ENCODE data around the gene UVRAG. TPM values are rescaled to one million over a fixed set of nuclear protein-coding genes. Genes with fewer than 3 reads are reported as not detected.

Gene UVRAG
- total RNA-seq, 1 donor from 2014 or later = 34.0 TPM

DNA sequence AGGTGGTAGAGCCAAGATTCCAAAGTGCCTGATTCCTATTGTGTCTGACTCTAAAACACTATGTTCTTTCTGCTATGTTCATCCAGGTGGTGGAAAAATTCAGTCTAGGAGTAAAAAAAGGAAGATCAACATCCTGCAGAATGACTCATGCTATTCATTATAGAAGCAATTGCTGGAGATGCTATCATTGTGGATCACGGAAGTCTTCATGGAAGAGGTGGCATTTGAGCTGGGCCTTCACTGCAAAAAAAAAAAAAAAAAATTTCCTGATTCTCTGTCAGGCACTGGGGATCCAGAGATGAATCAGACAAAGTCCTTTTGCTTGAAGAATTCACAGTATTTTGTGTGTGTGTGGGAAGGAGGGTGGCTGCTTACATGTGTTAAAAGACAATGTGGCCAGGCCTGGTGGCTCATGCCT is 1.4 kb upstream of the UVRAG start:
- no peak overlapping the region for H2AFZ ChIP-seq (replicated peaks)
- H3K4me2 ChIP-seq = peak overlapping the region; percentile 94
- H3K4me1 ChIP-seq = peaks cover 17% of the 10 kb centered on the region
- peaks cover 17% of the 10 kb centered on the region for H3K4me1 Mint-ChIP-seq
- H3K9ac ChIP-seq = peak overlapping the region; percentile 0
- H3K36me3 ChIP-seq = no peaks in the 10 kb centered on the region
- peaks cover 7% of the 10 kb centered on the region for H3F3A ChIP-seq (ENCODE audit: low read depth)
- no peaks in the 10 kb centered on the region for H3K9me3 Mint-ChIP-seq
- H3K9me3 ChIP-seq (ENCODE audit: low read depth) = no peaks in the 10 kb centered on the region
- H3K27ac Mint-ChIP-seq = no peak overlapping the region
- H3K27me3 ChIP-seq = no peaks in the 10 kb centered on the region
- H3K4me3 ChIP-seq = peak overlapping the region; percentile 77
- no peak overlapping the region for H3K27ac ChIP-seq
- peaks cover 6% of the 10 kb centered on the region for H4K20me1 ChIP-seq (ENCODE audit: low read depth)
- H3K4me3 Mint-ChIP-seq = peak overlapping the region; percentile 97
- H3K79me2 ChIP-seq (ENCODE audit: low read depth) = peaks cover 30% of the 10 kb centered on the region
- peaks cover 2% of the 10 kb centered on the region for H3K36me3 Mint-ChIP-seq
- DNase-seq (ENCODE audit: low spot score) = no peak
- TF ChIP-seq, protein P1, sequence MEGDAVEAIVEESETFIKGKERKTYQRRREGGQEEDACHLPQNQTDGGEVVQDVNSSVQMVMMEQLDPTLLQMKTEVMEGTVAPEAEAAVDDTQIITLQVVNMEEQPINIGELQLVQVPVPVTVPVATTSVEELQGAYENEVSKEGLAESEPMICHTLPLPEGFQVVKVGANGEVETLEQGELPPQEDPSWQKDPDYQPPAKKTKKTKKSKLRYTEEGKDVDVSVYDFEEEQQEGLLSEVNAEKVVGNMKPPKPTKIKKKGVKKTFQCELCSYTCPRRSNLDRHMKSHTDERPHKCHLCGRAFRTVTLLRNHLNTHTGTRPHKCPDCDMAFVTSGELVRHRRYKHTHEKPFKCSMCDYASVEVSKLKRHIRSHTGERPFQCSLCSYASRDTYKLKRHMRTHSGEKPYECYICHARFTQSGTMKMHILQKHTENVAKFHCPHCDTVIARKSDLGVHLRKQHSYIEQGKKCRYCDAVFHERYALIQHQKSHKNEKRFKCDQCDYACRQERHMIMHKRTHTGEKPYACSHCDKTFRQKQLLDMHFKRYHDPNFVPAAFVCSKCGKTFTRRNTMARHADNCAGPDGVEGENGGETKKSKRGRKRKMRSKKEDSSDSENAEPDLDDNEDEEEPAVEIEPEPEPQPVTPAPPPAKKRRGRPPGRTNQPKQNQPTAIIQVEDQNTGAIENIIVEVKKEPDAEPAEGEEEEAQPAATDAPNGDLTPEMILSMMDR (IDR thresholded peaks at IDR 0.05) = no peak
- TF ChIP-seq EZH2phosphoT487 (IDR thresholded peaks at IDR 0.05) (no peak), EZH2 (IDR thresholded peaks at IDR 0.05) (no peak)
- no peaks in the 10 kb centered on the region for H3K27me3 Mint-ChIP-seq (ENCODE audit: insufficient read depth, low read depth)

GRCh38 chr11:75814363-75814676 is 690 bp upstream of the UVRAG start:
- Histone ChIP-seq H3K4me3 (peak overlapping the region; percentile 77), H3K36me3 (no peaks in the 10 kb centered on the region), H3F3A (ENCODE audit: low read depth) (peaks cover 7% of the 10 kb centered on the region), H2AFZ (replicated peaks) (peak overlapping the region; percentile 90), H3K27me3 (no peaks in the 10 kb centered on the region), H3K4me1 (peaks cover 17% of the 10 kb centered on the region), H3K79me2 (ENCODE audit: low read depth) (peaks cover 37% of the 10 kb centered on the region), H4K20me1 (ENCODE audit: low read depth) (peaks cover 6% of the 10 kb centered on the region), H3K4me2 (peak overlapping the region; percentile 94), H3K9me3 (ENCODE audit: low read depth) (no peaks in the 10 kb centered on the region), H3K9ac (peak overlapping the region; percentile 0), H3K27ac (no peak overlapping the region)
- TF ChIP-seq EZH2 (IDR thresholded peaks at IDR 0.05) = no peak
- TF ChIP-seq, protein P1 (IDR thresholded peaks at IDR 0.05) = no peak
- TF ChIP-seq EZH2phosphoT487 (IDR thresholded peaks at IDR 0.05) = no peak
- H3K9me3 Mint-ChIP-seq = no peaks in the 10 kb centered on the region
- H3K27ac Mint-ChIP-seq = no peak overlapping the region
- H3K27me3 Mint-ChIP-seq (ENCODE audit: insufficient read depth, low read depth) = no peaks in the 10 kb centered on the region
- H3K36me3 Mint-ChIP-seq = peaks cover 2% of the 10 kb centered on the region
- peaks cover 17% of the 10 kb centered on the region for H3K4me1 Mint-ChIP-seq
- DNase-seq (ENCODE audit: low spot score) = no peak
- peak overlapping the region; percentile 97 for H3K4me3 Mint-ChIP-seq

- DNase-seq (ENCODE audit: low spot score) = no peak
- Mint-ChIP-seq H3K9me3 (no peaks in the 10 kb centered on the region), H3K4me1 (peaks cover 17% of the 10 kb centered on the region), H3K27ac (no peak overlapping the region), H3K36me3 (peaks cover 2% of the 10 kb centered on the region), H3K27me3 (ENCODE audit: insufficient read depth, low read depth) (no peaks in the 10 kb centered on the region), H3K4me3 (peak overlapping the region; percentile 97)
- Histone ChIP-seq H4K20me1 (ENCODE audit: low read depth) (peaks cover 6% of the 10 kb centered on the region), H3F3A (ENCODE audit: low read depth) (peaks cover 7% of the 10 kb centered on the region), H3K27ac (no peak overlapping the region), H3K4me3 (peak overlapping the region; percentile 77), H3K9ac (peak overlapping the region; percentile 64), H3K4me2 (peak overlapping the region; percentile 94), H3K27me3 (no peaks in the 10 kb centered on the region), H2AFZ (replicated peaks) (peak overlapping the region; percentile 79), H3K4me1 (peaks cover 17% of the 10 kb centered on the region), H3K36me3 (no peaks in the 10 kb centered on the region), H3K9me3 (ENCODE audit: low read depth) (no peaks in the 10 kb centered on the region), H3K79me2 (ENCODE audit: low read depth) (peaks cover 48% of the 10 kb centered on the region)
- TF ChIP-seq EZH2 (IDR thresholded peaks at IDR 0.05) = no peak
- TF ChIP-seq, protein P1 (IDR thresholded peaks at IDR 0.05) = peak; percentile 14
- peak; percentile 36 for TF ChIP-seq EZH2phosphoT487 (IDR thresholded peaks at IDR 0.05)
Observed at GRCh38 chr11:75815345-75816168, 547 bp downstream of the UVRAG start.

Data from neural progenitor cell (in vitro differentiated cells).